CD4-positive, alpha-beta T cell (primary cell): ENCODE measurements around the gene TWSG1. TPM values are rescaled to one million over a fixed set of nuclear protein-coding genes. Genes with fewer than 3 reads are reported as not detected.

ENCODE experiments used
- ATAC-seq: fragments of 200-7000 bp; cut with Tn5 transposase; one replicate; pipeline ENCODE4 v1.10.0; 2022; ENCODE audit warnings: mild to moderate bottlenecking; ENCODE audit not compliant: poor library complexity
- CTCF ChIA-PET: fragments of 350-600 bp; sonication (Branson Sonifier 250); formaldehyde crosslinking; loops from one replicate; lab custom pipeline; 2021; ENCODE audit warnings: antibody characterized with exemption, inconsistent platforms; lab: Charles Lee
- POLR2A ChIA-PET: fragments of 350-600 bp; sonication (Branson Sonifier 250); formaldehyde crosslinking; loops from one replicate; lab custom pipeline; 2021; ENCODE audit warnings: antibody characterized with exemption, inconsistent platforms; lab: Charles Lee
- DNase-seq, 14 experiments: peaks; one replicate each; pipeline ENCODE4 v3.0.0-alpha.2; 2013 to 2020; ENCODE audit warnings: mixed read lengths in 2 of 14
- H3K27ac ChIP-seq, 2 donors: one replicate each; pipeline versions ENCODE4 v1.5.1 to v1.7.0; 2013; ENCODE audit warnings: low read length in 2 of 2, low read depth in 1 of 2, mild to moderate bottlenecking in 1 of 2
- H3K27me3 ChIP-seq, 2 experiments: 1 replicate in 1 of 2; 2 replicates in 1 of 2; pipeline versions ENCODE4 v1.6.1 to v1.7.0; 2013; ENCODE audit warnings: low read length in 2 of 2, control low read depth in 1 of 2, mild to moderate bottlenecking in 1 of 2, moderate library complexity in 1 of 2; ENCODE audit not compliant: insufficient read depth in 2 of 2, control insufficient read depth in 1 of 2
- H3K36me3 ChIP-seq: one replicate; pipeline ENCODE4 v1.6.1; 2013; ENCODE audit warnings: low read length, control low read depth; ENCODE audit not compliant: insufficient read depth
- H3K4me1 ChIP-seq: one replicate; pipeline ENCODE4 v1.6.1; 2013; ENCODE audit warnings: low read length, control low read depth; ENCODE audit not compliant: insufficient read depth
- H3K4me3 ChIP-seq: one replicate; pipeline ENCODE4 v1.5.1; 2013; ENCODE audit warnings: mild to moderate bottlenecking, low read length, moderate library complexity
- H3K9me3 ChIP-seq, 2 experiments: 1 replicate in 1 of 2; 2 replicates in 1 of 2; pipeline versions ENCODE4 v1.6.1 to v1.7.0; 2013; ENCODE audit warnings: low read length in 2 of 2, mild to moderate bottlenecking in 2 of 2, control low read depth in 1 of 2, moderate library complexity in 1 of 2; ENCODE audit not compliant: control insufficient read depth in 1 of 2, insufficient read depth in 1 of 2
- H3K27ac Mint-ChIP-seq: one replicate; pipeline ENCODE4 v1.8.0; 2020; ENCODE audit warnings: mixed read lengths
- H3K27me3 Mint-ChIP-seq: one replicate; pipeline ENCODE4 v1.8.0; 2021; ENCODE audit warnings: mixed read lengths
- H3K36me3 Mint-ChIP-seq: one replicate; pipeline ENCODE4 v1.8.0; 2021; ENCODE audit warnings: low read depth, mixed read lengths
- H3K4me1 Mint-ChIP-seq: one replicate; pipeline ENCODE4 v1.8.0; 2021; ENCODE audit warnings: low read depth, mixed read lengths
- H3K4me3 Mint-ChIP-seq: one replicate; pipeline ENCODE4 v1.8.0; 2020; ENCODE audit warnings: mild to moderate bottlenecking, mixed read lengths
- H3K9me3 Mint-ChIP-seq: one replicate; pipeline ENCODE4 v1.8.0; 2020; ENCODE audit warnings: mixed read lengths
- CTCF ChIP-seq: fragments of 200-600 bp; IDR thresholded peaks from one replicate; pipeline ENCODE4 v1.8.0; 2022; ENCODE audit warnings: antibody characterized with exemption, mild to moderate bottlenecking
- intact Hi-C, 2 experiments: fragments of 100-400 bp; cut with DNase I in 1 of 2; cut with micrococcal nuclease in 1 of 2; formaldehyde crosslinking; loops; one replicate each; pipeline versions ENCODE4 v1.15.1 to v1.9.0; 2023 to 2025; cut with DNase I, micrococcal nuclease
- total RNA-seq, 174 experiments: library from RNA in 2 of 174; stranded (reverse) in 2 of 174; gene quantifications; one replicate each; pipeline ENCODE4 v1.2.3 and lab custom pipeline; 2021 to 2026

The TWSG1 gene
- total RNA-seq, 2 experiments from 2014 or later = 2.8 TPM

- Mint-ChIP-seq H3K27me3 (no peaks in the 10 kb centered on the region), H3K4me1 (no peaks in the 10 kb centered on the region), H3K27ac (no peak overlapping the region), H3K4me3 (no peak overlapping the region), H3K9me3 (no peaks in the 10 kb centered on the region), H3K36me3 (peaks cover 13% of the 10 kb centered on the region)
- no peaks in the 10 kb centered on the region for H3K4me1 ChIP-seq
- POLR2A ChIA-PET = no interaction called here
- intact Hi-C loops = no loop called here
- H3K27me3 ChIP-seq = no peaks in the 10 kb centered on the region
- H3K9me3 ChIP-seq = no peaks in the 10 kb centered on the region
- TF ChIP-seq CTCF = no peak
- no peak overlapping the region for H3K4me3 ChIP-seq
- no peak for DNase-seq
- no peak overlapping the region for H3K27ac ChIP-seq
- H3K36me3 ChIP-seq = no peaks in the 10 kb centered on the region
- no peak for ATAC-seq
- CTCF ChIA-PET = no interaction called here
These were observed 44.5 kb downstream of the TWSG1 start for GRCh38 chr18:9379118-9379517.

DNA sequence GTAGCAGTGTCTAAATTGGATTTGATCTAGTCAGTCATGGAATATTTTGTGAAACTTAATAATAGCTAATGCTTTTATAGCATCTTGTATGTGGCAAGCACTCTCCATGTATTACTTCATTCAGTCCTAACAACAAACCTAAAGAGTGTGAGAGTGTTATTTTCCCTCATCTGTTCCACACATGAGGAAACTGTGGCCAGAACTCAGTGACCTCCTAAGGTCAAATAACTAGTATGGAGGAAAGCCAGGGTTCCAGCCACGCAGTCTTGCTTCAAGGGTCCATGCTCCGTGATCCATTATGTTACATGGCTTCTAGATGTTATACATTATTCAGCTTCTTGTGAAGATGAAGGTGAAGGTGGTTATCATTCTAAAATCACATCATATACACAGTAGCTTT is 45.5 kb downstream of the TWSG1 start:
- DNase-seq (no peak), ATAC-seq (no peak)
- no peak for TF ChIP-seq CTCF
- no peaks in the 10 kb centered on the region for H3K9me3 ChIP-seq
- intact Hi-C loops = no loop called here
- Mint-ChIP-seq H3K9me3 (no peaks in the 10 kb centered on the region), H3K4me3 (no peak overlapping the region), H3K4me1 (no peaks in the 10 kb centered on the region), H3K27ac (no peak overlapping the region), H3K27me3 (no peaks in the 10 kb centered on the region), H3K36me3 (peaks cover 12% of the 10 kb centered on the region)
- ChIA-PET CTCF (no interaction called here), POLR2A (no interaction called here)
- H3K27ac ChIP-seq = no peak overlapping the region
- no peak overlapping the region for H3K4me3 ChIP-seq
- no peaks in the 10 kb centered on the region for H3K36me3 ChIP-seq
- no peaks in the 10 kb centered on the region for H3K27me3 ChIP-seq
- H3K4me1 ChIP-seq = no peaks in the 10 kb centered on the region

DNA sequence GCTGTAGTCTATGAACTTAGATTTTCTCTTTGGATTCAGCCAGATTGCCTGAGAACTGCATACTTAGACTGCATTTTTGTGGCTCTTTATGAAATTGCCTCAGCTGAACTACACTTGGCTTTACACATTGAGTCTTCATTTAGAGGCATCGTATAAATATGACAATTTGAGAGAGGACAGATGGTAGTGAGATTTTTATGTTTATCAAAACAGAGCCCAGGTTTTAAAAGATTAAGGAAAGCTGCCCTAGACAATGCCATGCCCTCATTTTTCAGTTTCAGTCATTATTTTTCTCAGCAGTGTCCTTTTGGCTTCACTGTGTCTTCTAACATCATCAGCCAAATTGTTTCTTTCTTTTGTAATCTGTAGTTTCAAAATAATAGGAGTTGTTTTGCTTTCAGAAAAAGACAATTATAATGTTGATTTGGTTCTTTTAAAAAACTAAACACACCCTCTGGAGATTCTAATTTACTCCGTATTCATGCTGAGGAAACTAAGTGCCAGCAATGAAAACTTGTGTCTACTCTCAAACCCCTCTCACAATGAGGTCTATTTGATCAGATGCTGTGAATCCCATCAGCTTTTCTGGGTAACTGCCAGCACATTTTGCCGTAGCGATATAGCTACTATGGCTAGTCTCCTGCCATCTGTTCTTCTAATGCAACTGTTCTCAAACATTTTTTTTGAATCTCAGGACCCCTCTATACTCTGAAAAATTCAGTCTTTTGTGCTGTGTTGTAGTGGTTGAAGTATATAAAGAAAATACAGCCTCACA is 46.2 kb downstream of the TWSG1 start:
- H3K4me3 Mint-ChIP-seq = no peak overlapping the region
- no peak for DNase-seq
- no peak for ATAC-seq
- H3K27me3 Mint-ChIP-seq = no peaks in the 10 kb centered on the region
- no peaks in the 10 kb centered on the region for H3K4me1 Mint-ChIP-seq
- CTCF ChIA-PET = no interaction called here
- no peaks in the 10 kb centered on the region for H3K9me3 Mint-ChIP-seq
- Histone ChIP-seq H3K4me1 (no peaks in the 10 kb centered on the region), H3K27ac (no peak overlapping the region), H3K36me3 (no peaks in the 10 kb centered on the region), H3K9me3 (no peaks in the 10 kb centered on the region), H3K4me3 (no peak overlapping the region), H3K27me3 (no peaks in the 10 kb centered on the region)
- POLR2A ChIA-PET = no interaction called here
- no peak for TF ChIP-seq CTCF
- H3K27ac Mint-ChIP-seq = no peak overlapping the region
- H3K36me3 Mint-ChIP-seq = peaks cover 6% of the 10 kb centered on the region
- intact Hi-C loops = no loop called here
